Activated CD4-positive, alpha-beta memory T cell treated with anti-CD3 and anti-CD28 coated beads, Interleukin-2, amount 10 ng/mL, durations not matched to agents 7 days and 5 days (primary cell): Measurements from ENCODE around the gene MORN5. TPM values are rescaled to one million over a fixed set of nuclear protein-coding genes. Genes with fewer than 3 reads are reported as not detected.

Source experiments
- CTCF ChIA-PET: fragments of 350-600 bp; sonication (Branson Sonifier 250); formaldehyde crosslinking; loops from one replicate; lab custom pipeline; 2021; ENCODE audit warnings: antibody characterized with exemption, inconsistent platforms; lab: Charles Lee
- POLR2A ChIA-PET: fragments of 350-600 bp; sonication (Branson Sonifier 250); formaldehyde crosslinking; loops from one replicate; lab custom pipeline; 2021; ENCODE audit warnings: antibody characterized with exemption; lab: Charles Lee
- DNase-seq: peaks from one replicate; pipeline ENCODE4 v3.0.0-alpha.2; 2020
- H3K27ac Mint-ChIP-seq: one replicate; pipeline ENCODE4 v1.8.0; 2021; ENCODE audit warnings: mild to moderate bottlenecking, mixed read lengths
- H3K27me3 Mint-ChIP-seq: one replicate; pipeline ENCODE4 v1.8.0; 2021; ENCODE audit warnings: mixed read lengths
- H3K36me3 Mint-ChIP-seq: one replicate; pipeline ENCODE4 v1.8.0; 2021; ENCODE audit warnings: low read depth, mixed read lengths
- H3K4me1 Mint-ChIP-seq: one replicate; pipeline ENCODE4 v1.8.0; 2021; ENCODE audit warnings: mixed read lengths
- H3K4me3 Mint-ChIP-seq: one replicate; pipeline ENCODE4 v1.8.0; 2021; ENCODE audit warnings: mild to moderate bottlenecking, mixed read lengths
- H3K9me3 Mint-ChIP-seq: one replicate; pipeline ENCODE4 v1.8.0; 2021; ENCODE audit warnings: mixed read lengths
- total RNA-seq, 2 experiments: library from RNA; stranded (reverse); gene quantifications; one replicate each; pipeline ENCODE4 v1.2.3, GENCODE V29; 2021

MORN5 gene
- total RNA-seq, 2 experiments from 2014 or later, result not detected

DNA sequence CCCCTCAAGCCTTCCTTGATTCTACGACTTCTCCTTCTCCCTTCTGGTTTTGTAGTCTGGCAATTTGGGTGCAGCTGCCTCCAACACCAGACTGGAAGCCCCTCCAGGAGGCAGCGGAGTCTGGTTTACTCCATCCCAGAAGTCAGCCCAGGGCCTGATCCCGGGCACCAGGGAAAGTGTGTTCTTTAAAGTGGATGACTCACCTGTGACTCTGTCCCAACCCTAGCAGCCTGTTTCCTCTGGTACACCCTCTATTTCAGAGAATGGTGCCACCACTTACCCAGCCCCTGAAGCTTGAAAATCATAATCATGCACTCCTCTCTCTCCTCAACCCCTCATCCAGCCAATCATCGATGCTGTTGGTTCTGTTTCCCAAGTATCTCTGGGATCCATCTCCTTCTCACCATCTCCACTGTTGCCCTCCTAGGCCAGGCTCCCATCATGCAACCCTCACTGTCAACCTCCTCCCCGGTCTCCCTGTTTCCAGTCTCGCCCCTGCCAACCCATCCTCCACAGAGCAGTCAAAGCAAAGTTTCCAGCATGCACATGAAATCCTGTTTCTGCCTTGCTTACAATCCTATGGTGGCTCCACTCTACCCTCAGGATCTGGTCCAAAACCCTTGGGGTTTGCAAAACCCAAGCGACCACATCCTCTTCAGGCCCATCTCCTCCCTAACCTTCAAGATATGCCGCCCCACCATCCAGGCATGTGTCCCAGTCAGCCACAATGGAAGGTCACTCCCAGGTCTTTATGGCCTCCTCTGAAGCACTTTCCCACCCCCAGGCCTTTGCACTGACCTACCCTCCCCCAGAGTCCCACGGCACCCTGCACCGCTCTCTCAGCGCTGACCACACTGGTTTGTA lies 58.6 kb downstream of the MORN5 start:
- Mint-ChIP-seq H3K27me3 (peaks cover 88% of the 10 kb centered on the region), H3K4me3 (no peak overlapping the region), H3K36me3 (no peaks in the 10 kb centered on the region), H3K4me1 (peaks cover 30% of the 10 kb centered on the region), H3K27ac (no peak overlapping the region), H3K9me3 (no peaks in the 10 kb centered on the region)
- no peak for DNase-seq
- ChIA-PET CTCF (no interaction called here), POLR2A (no interaction called here)

DNA sequence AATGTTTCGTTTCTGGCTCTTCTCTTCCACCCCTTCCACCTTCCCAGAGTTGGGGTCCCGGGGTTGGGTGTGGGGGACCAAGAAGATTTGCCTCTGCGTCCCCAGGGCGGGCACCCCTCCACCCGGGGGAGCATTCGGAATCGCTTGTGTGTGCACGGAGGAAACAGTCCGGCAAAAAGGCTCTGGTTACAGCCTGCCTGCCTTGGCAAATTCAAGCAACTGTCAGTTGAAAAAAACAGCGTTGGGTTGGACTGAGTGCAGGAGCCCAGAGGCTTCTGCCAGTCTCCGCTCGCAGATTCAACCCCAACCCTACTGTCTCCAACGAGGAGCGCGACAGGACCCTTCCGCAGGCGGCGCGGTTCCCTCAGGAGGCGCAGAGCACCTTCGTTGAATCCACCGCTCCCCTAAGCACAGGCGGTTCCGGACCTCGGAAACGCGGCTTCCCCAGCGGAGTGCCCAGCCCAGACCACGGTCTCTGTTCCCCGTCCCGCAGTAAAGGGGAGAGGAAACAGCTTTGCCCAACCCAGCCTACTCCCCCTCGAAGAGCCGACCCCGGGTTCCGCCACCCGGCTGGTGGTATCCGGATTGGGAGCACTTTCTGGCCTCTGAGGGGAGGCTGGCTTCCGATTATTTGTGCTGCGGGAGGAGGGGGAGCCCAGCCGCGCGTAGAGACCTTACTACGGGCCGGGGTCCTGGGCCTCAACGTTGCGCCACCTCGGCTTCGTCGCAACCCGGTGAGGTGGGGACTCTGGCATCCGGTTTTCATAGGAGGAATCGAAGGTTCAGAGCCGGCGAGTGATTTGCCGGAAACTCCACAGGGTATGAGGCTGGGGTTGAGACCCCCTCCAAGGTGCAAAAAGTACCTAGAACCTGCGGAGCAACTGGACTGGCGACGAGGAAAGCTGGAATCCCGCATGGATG lies 59.5 kb downstream of the MORN5 start:
- CTCF ChIA-PET, result interaction anchor here (1.0 kb wide), 1 partner anchor 120 kb away, joined by 3 read pairs; no protein-coding TSS in a partner anchor
- peak overlapping the region; percentile 17 for H3K4me3 Mint-ChIP-seq
- DNase-seq, result no peak

GRCh38 chr9:122219856-122220672 lies 60.4 kb downstream of the MORN5 start:
- Mint-ChIP-seq H3K9me3 (no peaks in the 10 kb centered on the region), H3K27me3 (peaks cover 88% of the 10 kb centered on the region), H3K27ac (no peak overlapping the region), H3K4me3 (no peak overlapping the region), H3K36me3 (no peaks in the 10 kb centered on the region), H3K4me1 (peaks cover 26% of the 10 kb centered on the region)
- ChIA-PET POLR2A (interaction anchor here (1.5 kb wide), 1 partner anchor 45 kb away, joined by 3 read pairs; the partner anchor contains the start of genes MRRF and RBM18), CTCF (interaction anchor here (1.0 kb wide), 1 partner anchor 121 kb away, joined by 3 read pairs; no protein-coding TSS in a partner anchor)
- DNase-seq, result no peak

More for the DNA sequence above, 59.5 kb downstream of the MORN5 start:
- H3K4me1 Mint-ChIP-seq, result peaks cover 28% of the 10 kb centered on the region
- POLR2A ChIA-PET, result no interaction called here
- no peak overlapping the region for H3K27ac Mint-ChIP-seq
- peaks cover 89% of the 10 kb centered on the region for H3K27me3 Mint-ChIP-seq
- H3K9me3 Mint-ChIP-seq, result no peaks in the 10 kb centered on the region
- no peaks in the 10 kb centered on the region for H3K36me3 Mint-ChIP-seq

- H3K27ac Mint-ChIP-seq, result no peak overlapping the region
- CTCF ChIA-PET, result no interaction called here
Measured at GRCh38 chr9:122220673-122221182, 61.0 kb downstream of the MORN5 start.

DNA sequence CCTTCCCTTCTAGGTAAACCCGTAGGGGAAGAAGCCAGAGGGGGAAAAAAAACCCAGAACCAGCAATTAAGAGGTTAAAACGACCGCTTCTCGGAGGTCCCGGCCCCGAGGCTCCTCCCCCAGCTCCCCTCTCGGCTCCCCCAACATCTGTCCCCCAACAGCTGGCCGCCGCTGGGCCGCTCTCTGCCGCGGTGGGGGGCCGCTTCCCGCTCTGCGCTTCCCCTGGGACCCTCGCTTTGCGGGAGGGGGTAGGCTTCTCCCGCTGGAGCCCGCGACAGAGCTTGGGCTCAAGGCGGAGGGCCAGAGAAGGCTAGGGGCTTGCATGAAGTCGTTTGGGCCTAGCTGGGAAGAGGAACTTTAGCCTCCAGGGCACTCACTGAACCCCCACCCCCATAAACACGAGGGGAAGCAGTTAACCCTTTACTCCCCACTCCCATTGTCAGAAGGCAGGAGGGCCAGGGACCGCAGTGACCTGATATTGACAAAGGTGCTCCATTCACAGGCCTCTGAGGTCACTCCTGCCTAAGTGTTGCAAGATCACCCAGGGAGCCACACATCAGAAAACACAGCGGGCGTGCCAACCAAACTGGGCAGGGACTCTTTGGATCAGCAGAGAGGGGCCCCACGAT lies 61.6 kb downstream of the MORN5 start:
- POLR2A ChIA-PET, result interaction anchor here (1.5 kb wide), 1 partner anchor 43 kb away, joined by 3 read pairs; the partner anchor contains the start of genes MRRF and RBM18
- H3K27ac Mint-ChIP-seq, result no peak overlapping the region
- no peak for DNase-seq
- H3K36me3 Mint-ChIP-seq, result no peaks in the 10 kb centered on the region
- peaks cover 83% of the 10 kb centered on the region for H3K27me3 Mint-ChIP-seq
- CTCF ChIA-PET, result no interaction called here
- no peak overlapping the region for H3K4me3 Mint-ChIP-seq
- H3K9me3 Mint-ChIP-seq, result no peaks in the 10 kb centered on the region
- H3K4me1 Mint-ChIP-seq, result peaks cover 26% of the 10 kb centered on the region

More at GRCh38 chr9:122220673-122221182, 61.0 kb downstream of the MORN5 start:
- Mint-ChIP-seq H3K9me3 (no peaks in the 10 kb centered on the region), H3K4me1 (peaks cover 26% of the 10 kb centered on the region), H3K36me3 (no peaks in the 10 kb centered on the region), H3K27me3 (peaks cover 84% of the 10 kb centered on the region), H3K4me3 (no peak overlapping the region)
- POLR2A ChIA-PET, result interaction anchor here (1.5 kb wide), 1 partner anchor 44 kb away, joined by 3 read pairs; the partner anchor contains the start of genes MRRF and RBM18
- no peak for DNase-seq

DNA sequence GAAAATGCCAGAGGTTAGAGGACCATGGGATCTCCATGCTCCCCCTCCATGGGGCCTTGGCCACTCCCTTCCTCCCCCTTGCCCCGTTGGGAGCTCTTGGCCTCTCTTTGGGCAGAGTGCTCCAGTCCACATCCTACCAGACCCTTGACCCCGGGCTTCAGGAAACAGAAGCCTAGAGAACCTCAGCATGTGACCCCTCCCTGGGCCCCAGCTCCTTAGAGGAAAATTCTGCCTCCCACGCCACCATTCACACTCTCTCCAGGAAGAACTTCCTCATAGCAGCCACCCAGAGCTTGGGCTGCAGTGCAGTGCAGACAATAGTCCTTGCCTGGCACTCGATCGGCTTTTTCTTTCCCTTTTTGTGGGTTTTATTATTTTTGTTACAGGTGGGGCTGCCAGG lies 63.1 kb downstream of the MORN5 start:
- Mint-ChIP-seq H3K27me3 (peaks cover 84% of the 10 kb centered on the region), H3K27ac (no peak overlapping the region), H3K4me3 (no peak overlapping the region), H3K36me3 (no peaks in the 10 kb centered on the region), H3K4me1 (peaks cover 27% of the 10 kb centered on the region), H3K9me3 (no peaks in the 10 kb centered on the region)
- CTCF ChIA-PET, result interaction anchor here (0.9 kb wide), 1 partner anchor 42 kb away, joined by 3 read pairs; the partner anchor contains the start of genes MRRF and RBM18
- DNase-seq, result no peak
- POLR2A ChIA-PET, result interaction anchor here (1.0 to 1.2 kb wide), 2 partner anchors 35 to 42 kb away, joined by 3 to 5 read pairs; partner anchors contain the start of genes MRRF and RBM18

- CTCF ChIA-PET, result no interaction called here
Measured at GRCh38 chr9:122223435-122223834, 63.7 kb downstream of the MORN5 start.

GRCh38 chr9:122225312-122226141 lies 65.8 kb downstream of the MORN5 start:
- ChIA-PET CTCF (no interaction called here), POLR2A (no interaction called here)
- Mint-ChIP-seq H3K27me3 (peaks cover 61% of the 10 kb centered on the region), H3K9me3 (no peaks in the 10 kb centered on the region), H3K36me3 (no peaks in the 10 kb centered on the region), H3K4me3 (no peak overlapping the region), H3K27ac (no peak overlapping the region), H3K4me1 (peaks cover 3% of the 10 kb centered on the region)
- peak; percentile 9 for DNase-seq

More at GRCh38 chr9:122223435-122223834, 63.7 kb downstream of the MORN5 start:
- DNase-seq, result no peak
- peaks cover 82% of the 10 kb centered on the region for H3K27me3 Mint-ChIP-seq
- no peaks in the 10 kb centered on the region for H3K9me3 Mint-ChIP-seq
- H3K4me1 Mint-ChIP-seq, result peaks cover 21% of the 10 kb centered on the region
- POLR2A ChIA-PET, result interaction anchor here (1.0 to 1.2 kb wide), 2 partner anchors 36 to 42 kb away, joined by 3 to 5 read pairs; partner anchors contain the start of genes MRRF and RBM18
- no peak overlapping the region for H3K27ac Mint-ChIP-seq
- no peak overlapping the region for H3K4me3 Mint-ChIP-seq
- H3K36me3 Mint-ChIP-seq, result no peaks in the 10 kb centered on the region

DNA sequence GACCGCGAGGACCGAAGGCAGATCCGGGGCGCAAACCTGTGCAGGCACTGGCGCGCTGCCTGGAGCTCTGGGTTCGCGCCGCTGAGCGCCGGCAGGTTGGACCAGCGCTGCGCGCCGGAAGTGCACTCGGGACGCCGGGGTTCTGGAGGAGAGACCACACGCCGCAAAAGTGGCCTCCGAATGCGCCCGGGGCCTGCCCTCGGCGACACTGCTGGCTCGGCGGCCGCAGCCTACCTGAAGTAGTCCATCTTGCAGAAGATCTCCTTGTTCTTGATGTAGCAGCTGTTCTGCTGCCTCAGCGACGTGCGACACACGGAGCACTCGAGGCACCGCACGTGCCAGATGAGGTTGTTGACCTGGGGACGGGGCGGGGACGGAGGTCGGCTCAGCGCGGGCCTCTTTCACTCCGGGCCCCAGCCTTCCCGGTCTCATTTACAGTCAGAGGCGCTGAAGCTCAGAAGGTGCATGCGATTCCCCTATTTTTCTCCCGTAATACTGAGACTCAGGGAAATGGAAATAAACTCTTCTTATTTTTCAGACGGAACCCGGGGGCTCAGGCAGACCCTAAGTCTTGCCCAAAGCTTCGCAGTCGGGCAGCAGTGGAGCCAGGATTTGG lies 66.5 kb downstream of the MORN5 start:
- CTCF ChIA-PET, result no interaction called here
- peaks cover 56% of the 10 kb centered on the region for H3K27me3 Mint-ChIP-seq
- DNase-seq, result peak; percentile 14

GRCh38 chr9:122226758-122227574 lies 67.3 kb downstream of the MORN5 start:
- Mint-ChIP-seq H3K4me3 (no peak overlapping the region), H3K36me3 (no peaks in the 10 kb centered on the region), H3K27me3 (peaks cover 54% of the 10 kb centered on the region), H3K9me3 (no peaks in the 10 kb centered on the region), H3K27ac (no peak overlapping the region), H3K4me1 (peaks cover 3% of the 10 kb centered on the region)
- CTCF ChIA-PET, result no interaction called here
- no peak for DNase-seq
- POLR2A ChIA-PET, result no interaction called here

More for the DNA sequence above, 66.5 kb downstream of the MORN5 start:
- Mint-ChIP-seq H3K4me1 (peaks cover 3% of the 10 kb centered on the region), H3K9me3 (no peaks in the 10 kb centered on the region), H3K27ac (no peak overlapping the region), H3K4me3 (no peak overlapping the region), H3K36me3 (no peaks in the 10 kb centered on the region)
- POLR2A ChIA-PET, result no interaction called here
